ENCODE data around the gene CEP72.

CEP72 gene, protein sequence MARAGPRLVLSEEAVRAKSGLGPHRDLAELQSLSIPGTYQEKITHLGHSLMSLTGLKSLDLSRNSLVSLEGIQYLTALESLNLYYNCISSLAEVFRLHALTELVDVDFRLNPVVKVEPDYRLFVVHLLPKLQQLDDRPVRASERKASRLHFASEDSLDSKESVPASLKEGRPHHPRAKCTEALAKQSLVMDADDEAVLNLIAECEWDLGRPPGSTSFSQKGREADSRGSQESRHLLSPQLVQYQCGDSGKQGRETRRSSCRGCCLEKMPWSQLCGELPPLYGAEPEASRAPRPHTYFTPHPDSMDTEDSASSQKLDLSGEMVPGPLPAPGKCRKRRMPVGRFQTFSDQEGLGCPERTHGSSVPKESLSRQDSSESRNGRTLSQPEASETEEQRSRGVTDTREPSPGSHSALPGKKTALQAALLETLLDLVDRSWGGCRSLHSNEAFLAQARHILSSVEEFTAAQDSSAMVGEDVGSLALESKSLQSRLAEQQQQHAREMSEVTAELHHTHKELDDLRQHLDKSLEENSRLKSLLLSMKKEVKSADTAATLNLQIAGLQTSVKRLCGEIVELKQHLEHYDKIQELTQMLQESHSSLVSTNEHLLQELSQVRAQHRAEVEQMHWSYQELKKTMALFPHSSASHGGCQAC

DNA sequence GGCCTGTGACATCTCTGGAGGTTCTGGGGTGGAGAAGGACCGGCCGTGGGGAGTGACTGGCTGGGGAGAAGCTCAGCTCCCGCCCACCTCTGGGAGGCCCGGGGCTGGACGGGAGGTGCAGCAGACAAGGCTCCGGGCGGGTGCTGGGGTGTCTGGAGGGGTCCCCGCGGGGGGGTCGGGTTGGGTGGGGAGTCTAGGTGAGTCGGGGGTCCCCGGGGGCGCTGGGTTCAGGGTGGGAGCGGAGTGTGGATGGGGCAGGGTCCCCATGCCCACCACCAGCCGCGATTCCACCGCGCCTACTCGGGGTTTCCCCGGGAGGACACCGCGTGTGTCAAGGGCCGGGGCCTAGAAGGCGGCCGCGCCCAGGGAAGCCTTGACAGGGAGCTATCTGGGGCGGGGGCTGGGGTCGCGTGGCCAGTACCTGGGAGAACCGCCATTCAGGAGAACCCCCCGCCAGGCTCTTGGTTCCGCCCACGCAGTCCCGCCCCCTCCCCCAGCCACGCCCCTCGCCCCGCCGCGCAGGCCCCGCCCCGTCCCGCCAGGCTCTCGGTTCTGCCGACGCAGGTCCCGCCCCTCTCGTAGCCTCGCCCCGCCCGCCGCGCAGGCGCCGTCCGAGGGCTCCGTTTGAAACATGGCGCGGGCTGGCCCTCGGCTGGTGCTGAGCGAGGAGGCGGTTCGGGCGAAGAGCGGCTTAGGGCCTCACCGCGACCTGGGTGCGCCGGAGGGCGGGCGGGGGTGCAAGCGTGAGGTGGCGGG, at the start of gene CEP72:
CEP72 (plus strand) TSS at position 610 of the 756 bp plus-strand sequence; CDS start at position 632, 22 bp downstream.
- H3K9me3 Mint-ChIP-seq: no peaks in the 10 kb centered on the region
- H3K4me1 Mint-ChIP-seq: peaks cover 55% of the 10 kb centered on the region
- peaks cover 17% of the 10 kb centered on the region for H3K27me3 Mint-ChIP-seq
- H3K4me3 Mint-ChIP-seq: peak within 1 kb of the TSS; percentile 91
- peaks cover 10% of the 10 kb centered on the region for H3K36me3 Mint-ChIP-seq (ENCODE audit: insufficient read depth)
- peak within 1 kb of the TSS; percentile 87 for H3K27ac Mint-ChIP-seq (ENCODE audit: low read depth)
- DNase-seq (ENCODE audit: low spot score in 2 of 2) (peak; percentile 79 to 83), ATAC-seq (replicated peaks; ENCODE audit: extremely low read depth, poor library complexity, severe bottlenecking) (peak; percentile 92)

DNA sequence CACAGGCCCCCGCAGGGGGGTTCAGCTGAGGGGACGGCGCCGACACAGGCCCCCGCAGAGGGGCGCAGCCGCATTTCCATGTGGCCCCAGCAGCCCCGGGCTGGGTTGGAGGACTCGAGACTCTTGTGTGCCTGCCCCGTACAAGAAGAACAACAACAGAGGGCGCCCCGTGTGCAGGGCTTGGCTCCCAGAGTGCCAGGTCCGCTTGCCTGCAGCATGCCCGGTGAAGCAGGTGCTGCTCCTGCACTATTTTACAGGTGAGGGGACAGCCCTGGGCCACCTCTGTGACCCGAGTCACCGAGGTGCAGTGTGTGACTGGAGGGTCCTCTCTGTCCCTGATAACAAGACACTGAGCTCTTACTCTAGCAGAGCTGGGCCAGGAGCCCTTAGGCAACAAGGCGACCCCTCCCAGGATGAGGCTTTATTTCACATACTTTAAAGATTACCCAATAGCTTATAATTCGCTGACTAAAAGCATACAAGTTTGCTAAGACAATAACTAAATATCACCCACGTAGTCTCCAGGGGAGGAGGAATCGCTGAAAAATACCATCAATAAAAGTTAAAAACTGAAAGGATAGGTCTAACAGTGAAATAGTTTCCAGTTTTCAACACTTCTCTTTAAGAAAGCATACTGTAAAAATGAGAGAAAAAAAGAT, 46.2 kb upstream of the CEP72 start:
- no peaks in the 10 kb centered on the region for H3K9me3 Mint-ChIP-seq
- DNase-seq (ENCODE audit: low spot score in 2 of 2): peak in 1 of 2 donors; percentile 3
- H3K27ac Mint-ChIP-seq (ENCODE audit: low read depth): no peak overlapping the region
- H3K4me3 Mint-ChIP-seq: no peak overlapping the region
- no peaks in the 10 kb centered on the region for H3K4me1 Mint-ChIP-seq
- no peaks in the 10 kb centered on the region for H3K36me3 Mint-ChIP-seq (ENCODE audit: insufficient read depth)
- peaks cover 13% of the 10 kb centered on the region for H3K27me3 Mint-ChIP-seq
- ATAC-seq (replicated peaks; ENCODE audit: extremely low read depth, poor library complexity, severe bottlenecking): no peak

DNA sequence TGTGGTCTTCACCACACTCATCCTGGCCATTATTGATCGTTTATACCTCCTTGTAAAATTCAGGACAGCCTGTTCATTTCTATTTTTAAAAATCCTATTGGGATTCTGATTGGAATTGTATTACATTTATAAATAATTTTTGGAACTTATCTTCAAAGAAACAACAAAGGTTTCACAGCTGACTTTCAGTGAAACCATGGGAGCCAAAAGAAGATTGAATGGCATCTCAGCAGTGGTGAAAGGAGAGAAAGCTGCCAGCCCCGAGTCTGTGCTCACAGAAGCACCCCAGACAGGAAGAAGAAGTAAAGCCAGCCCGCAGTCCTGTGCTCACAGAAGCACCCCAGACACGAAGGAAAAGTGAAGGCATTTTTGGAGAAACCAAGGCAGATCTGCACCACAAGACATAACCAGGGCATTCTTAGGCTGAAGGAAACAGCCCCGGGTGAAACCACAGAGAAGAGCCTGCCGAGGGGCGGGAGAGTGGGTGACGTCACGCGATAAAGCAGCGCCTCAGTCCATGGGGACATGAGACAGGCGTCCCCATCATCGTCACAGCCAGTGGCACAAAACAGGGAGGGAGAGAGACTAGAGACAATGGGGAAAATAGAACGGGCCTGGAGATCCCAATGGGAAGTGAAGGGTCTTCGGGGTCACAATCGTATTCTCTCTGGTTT, 45.4 kb upstream of the CEP72 start:
- no peak for ATAC-seq (replicated peaks; ENCODE audit: extremely low read depth, poor library complexity, severe bottlenecking)

DNA sequence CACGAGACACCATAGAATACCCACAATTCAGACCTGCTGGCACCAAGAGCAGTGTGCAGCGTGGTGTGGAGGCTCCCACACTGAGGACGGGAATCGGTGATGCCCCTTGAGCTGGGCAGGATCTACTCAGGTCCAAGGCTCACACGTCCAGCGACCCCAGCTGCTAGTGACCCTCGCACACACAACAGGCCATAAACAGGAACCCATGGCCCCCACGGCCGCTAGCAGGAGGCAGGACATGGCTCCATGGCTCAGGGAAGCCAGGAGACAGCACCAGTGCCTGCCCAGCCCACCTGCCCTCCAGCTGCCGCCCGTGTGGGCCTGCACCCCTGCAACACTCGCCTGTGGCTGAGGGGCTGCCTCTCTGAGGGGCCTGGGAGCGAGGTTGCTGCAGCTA, 44.5 kb upstream of the CEP72 start:
- H3K4me1 Mint-ChIP-seq: no peaks in the 10 kb centered on the region
- H3K27ac Mint-ChIP-seq (ENCODE audit: low read depth): no peak overlapping the region
- H3K27me3 Mint-ChIP-seq: peaks cover 13% of the 10 kb centered on the region
- no peak for ATAC-seq (replicated peaks; ENCODE audit: extremely low read depth, poor library complexity, severe bottlenecking)
- no peaks in the 10 kb centered on the region for H3K9me3 Mint-ChIP-seq
- DNase-seq (ENCODE audit: low spot score in 2 of 2): no peak
- H3K4me3 Mint-ChIP-seq: no peak overlapping the region
- H3K36me3 Mint-ChIP-seq (ENCODE audit: insufficient read depth): no peaks in the 10 kb centered on the region

More for the DNA sequence above, 45.4 kb upstream of the CEP72 start:
- H3K4me3 Mint-ChIP-seq: no peak overlapping the region
- H3K9me3 Mint-ChIP-seq: no peaks in the 10 kb centered on the region
- H3K27ac Mint-ChIP-seq (ENCODE audit: low read depth): no peak overlapping the region
- DNase-seq (ENCODE audit: low spot score in 2 of 2): no peak
- no peaks in the 10 kb centered on the region for H3K4me1 Mint-ChIP-seq
- H3K36me3 Mint-ChIP-seq (ENCODE audit: insufficient read depth): no peaks in the 10 kb centered on the region
- H3K27me3 Mint-ChIP-seq: peaks cover 13% of the 10 kb centered on the region

DNA sequence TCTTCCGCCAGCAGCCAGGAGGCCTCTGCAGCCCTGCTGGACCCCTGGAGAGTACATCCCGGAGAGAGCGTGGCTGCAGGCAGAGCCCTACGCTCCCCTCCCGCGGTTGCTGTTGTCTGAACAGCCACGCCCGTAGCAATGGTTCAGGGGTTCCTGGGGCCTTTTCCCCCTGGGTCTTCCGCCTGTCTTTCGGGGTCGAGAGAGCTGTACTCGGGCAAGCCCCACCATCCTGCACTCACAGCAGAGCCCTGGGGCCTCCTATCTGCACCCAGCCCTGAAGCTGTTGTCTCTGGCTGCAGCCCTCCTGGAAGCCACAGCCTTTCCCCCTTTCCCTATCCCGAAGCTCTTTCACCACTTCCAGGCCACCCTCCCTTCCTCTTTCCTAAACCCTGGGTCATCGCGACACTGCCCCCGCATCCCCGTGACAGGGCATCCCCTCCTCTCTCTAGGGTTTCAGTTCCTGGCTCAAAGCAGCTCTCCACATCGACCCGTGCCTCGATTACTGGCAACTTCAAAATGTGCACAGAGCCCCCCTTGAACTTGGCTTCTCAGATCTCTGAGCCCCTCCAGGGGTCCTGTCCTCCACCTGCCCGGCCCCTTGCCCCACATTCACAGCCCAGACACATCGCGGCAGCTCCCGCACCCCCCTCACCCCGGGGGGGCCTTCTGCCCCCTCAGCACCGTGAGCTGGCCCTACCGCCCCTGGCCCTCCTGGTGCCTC, 43.9 kb upstream of the CEP72 start:
- Mint-ChIP-seq H3K4me3 (no peak overlapping the region), H3K9me3 (no peaks in the 10 kb centered on the region), H3K27ac (ENCODE audit: low read depth) (no peak overlapping the region), H3K4me1 (no peaks in the 10 kb centered on the region), H3K36me3 (ENCODE audit: insufficient read depth) (no peaks in the 10 kb centered on the region), H3K27me3 (peaks cover 16% of the 10 kb centered on the region)
- DNase-seq (ENCODE audit: low spot score in 2 of 2) (peak in 1 of 2 donors; percentile 9), ATAC-seq (replicated peaks; ENCODE audit: extremely low read depth, poor library complexity, severe bottlenecking) (no peak)

DNA sequence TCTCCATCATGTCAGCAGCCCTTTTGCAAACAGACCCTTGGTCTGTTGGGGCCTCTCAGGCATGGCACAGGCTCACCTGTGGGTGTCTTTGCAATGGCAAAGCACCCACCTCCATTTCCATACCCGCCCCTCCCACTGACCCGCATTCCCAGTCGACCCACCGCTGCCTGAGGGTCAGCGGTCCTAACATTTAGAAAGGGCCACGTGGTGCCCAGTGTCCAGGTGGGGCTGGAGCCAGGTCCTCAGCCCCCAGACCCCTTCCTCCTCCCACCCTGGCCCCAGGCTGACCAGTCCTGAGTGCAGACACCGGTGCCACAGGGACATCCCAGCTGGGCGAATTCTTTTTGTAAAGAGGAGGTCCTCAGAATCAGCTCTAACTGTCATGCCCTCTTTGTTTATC, 43.3 kb upstream of the CEP72 start:
- H3K27me3 Mint-ChIP-seq: peaks cover 21% of the 10 kb centered on the region
- no peaks in the 10 kb centered on the region for H3K4me1 Mint-ChIP-seq
- H3K36me3 Mint-ChIP-seq (ENCODE audit: insufficient read depth): no peaks in the 10 kb centered on the region
- no peak overlapping the region for H3K27ac Mint-ChIP-seq (ENCODE audit: low read depth)
- DNase-seq (ENCODE audit: low spot score in 2 of 2) (peak in 1 of 2 donors; percentile 1), ATAC-seq (replicated peaks; ENCODE audit: extremely low read depth, poor library complexity, severe bottlenecking) (no peak)
- no peak overlapping the region for H3K4me3 Mint-ChIP-seq
- no peaks in the 10 kb centered on the region for H3K9me3 Mint-ChIP-seq

DNA sequence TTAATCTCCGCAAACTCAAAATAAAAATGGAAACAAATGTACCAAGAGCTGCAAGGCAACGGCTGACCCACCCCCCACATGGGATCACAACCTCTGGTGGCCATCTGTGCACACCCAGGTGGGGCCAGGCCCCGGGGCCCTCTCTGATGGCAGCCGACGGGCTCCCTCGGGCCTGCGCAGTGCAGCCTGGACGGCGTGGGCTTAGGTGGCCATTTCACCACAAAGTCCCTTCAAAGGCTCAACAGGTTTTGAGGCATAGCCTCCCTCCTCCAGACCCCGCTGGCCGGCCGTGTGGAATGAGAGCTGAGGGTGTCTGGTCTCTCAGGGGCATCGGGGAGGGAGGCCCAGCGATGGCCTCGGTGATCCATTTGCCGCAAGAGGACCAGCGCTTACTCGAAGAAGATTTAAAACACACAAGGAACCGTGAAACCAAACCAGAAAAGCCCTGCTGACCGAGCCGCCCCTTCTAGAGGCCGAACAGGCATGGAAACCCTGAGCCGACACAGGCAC, 42.7 kb upstream of the CEP72 start:
- no peak overlapping the region for H3K4me3 Mint-ChIP-seq

DNA sequence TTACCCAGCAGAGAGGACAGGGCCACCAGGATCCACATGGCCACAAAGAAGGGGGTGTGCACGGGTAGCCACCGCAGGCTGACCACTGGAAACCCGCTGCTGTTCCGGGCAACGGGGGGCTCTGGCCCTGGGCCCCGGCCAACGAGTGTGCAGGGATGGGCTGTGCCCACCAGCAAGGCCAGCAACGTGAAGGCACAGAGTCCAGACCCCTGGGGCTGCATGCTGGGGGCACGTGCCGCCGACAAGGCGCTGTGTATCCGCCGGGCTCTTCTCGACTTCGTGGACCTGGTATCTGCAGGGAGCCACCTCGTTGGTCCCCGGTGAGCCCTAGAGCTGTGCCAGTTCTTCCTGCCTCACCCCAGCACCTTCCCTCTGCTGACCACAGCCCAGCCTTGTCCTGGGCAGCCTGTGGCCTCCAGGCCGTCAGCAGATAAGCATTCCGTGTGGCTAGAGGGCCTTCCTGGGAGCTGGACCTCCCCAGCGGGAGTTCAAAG, 42.2 kb upstream of the CEP72 start:
- ATAC-seq (replicated peaks; ENCODE audit: extremely low read depth, poor library complexity, severe bottlenecking): no peak

More for the DNA sequence above, 42.7 kb upstream of the CEP72 start:
- no peak overlapping the region for H3K27ac Mint-ChIP-seq (ENCODE audit: low read depth)
- DNase-seq (ENCODE audit: low spot score in 2 of 2): peak in 1 of 2 donors; percentile 9
- no peak for ATAC-seq (replicated peaks; ENCODE audit: extremely low read depth, poor library complexity, severe bottlenecking)
- H3K36me3 Mint-ChIP-seq (ENCODE audit: insufficient read depth): no peaks in the 10 kb centered on the region
- no peaks in the 10 kb centered on the region for H3K9me3 Mint-ChIP-seq
- no peaks in the 10 kb centered on the region for H3K4me1 Mint-ChIP-seq
- H3K27me3 Mint-ChIP-seq: peaks cover 26% of the 10 kb centered on the region

DNA sequence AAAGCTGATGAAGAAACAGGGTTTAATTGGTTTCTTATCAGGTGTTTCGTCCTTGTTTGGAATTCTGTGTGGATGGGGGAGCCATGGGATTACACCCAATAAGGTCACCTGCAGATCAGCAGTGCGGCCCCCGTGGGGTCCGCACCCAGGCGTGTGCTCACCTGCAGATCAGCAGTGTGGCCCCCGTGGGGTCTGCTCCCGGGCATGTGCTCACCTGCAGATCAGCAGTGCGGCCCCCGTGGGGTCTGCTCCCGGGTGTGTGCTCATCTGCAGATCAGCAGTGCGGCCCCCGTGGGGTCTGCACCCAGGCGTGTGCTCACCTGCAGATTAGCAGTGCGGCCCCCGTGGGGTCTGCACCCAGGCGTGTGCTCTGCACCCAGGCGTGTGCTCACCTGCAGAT, 41.7 kb upstream of the CEP72 start:
- no peak overlapping the region for H3K4me3 Mint-ChIP-seq
- ATAC-seq (replicated peaks; ENCODE audit: extremely low read depth, poor library complexity, severe bottlenecking) (no peak), DNase-seq (ENCODE audit: low spot score in 2 of 2) (no peak)
- no peak overlapping the region for H3K27ac Mint-ChIP-seq (ENCODE audit: low read depth)
- H3K9me3 Mint-ChIP-seq: peaks cover 4% of the 10 kb centered on the region
- H3K36me3 Mint-ChIP-seq (ENCODE audit: insufficient read depth): no peaks in the 10 kb centered on the region
- H3K27me3 Mint-ChIP-seq: peaks cover 36% of the 10 kb centered on the region
- no peaks in the 10 kb centered on the region for H3K4me1 Mint-ChIP-seq

More for the DNA sequence above, 42.2 kb upstream of the CEP72 start:
- Mint-ChIP-seq H3K27ac (ENCODE audit: low read depth) (no peak overlapping the region), H3K4me1 (no peaks in the 10 kb centered on the region), H3K9me3 (no peaks in the 10 kb centered on the region), H3K27me3 (peaks cover 31% of the 10 kb centered on the region), H3K36me3 (ENCODE audit: insufficient read depth) (no peaks in the 10 kb centered on the region), H3K4me3 (no peak overlapping the region)
- DNase-seq (ENCODE audit: low spot score in 2 of 2): peak in 1 of 2 donors; percentile 3

DNA sequence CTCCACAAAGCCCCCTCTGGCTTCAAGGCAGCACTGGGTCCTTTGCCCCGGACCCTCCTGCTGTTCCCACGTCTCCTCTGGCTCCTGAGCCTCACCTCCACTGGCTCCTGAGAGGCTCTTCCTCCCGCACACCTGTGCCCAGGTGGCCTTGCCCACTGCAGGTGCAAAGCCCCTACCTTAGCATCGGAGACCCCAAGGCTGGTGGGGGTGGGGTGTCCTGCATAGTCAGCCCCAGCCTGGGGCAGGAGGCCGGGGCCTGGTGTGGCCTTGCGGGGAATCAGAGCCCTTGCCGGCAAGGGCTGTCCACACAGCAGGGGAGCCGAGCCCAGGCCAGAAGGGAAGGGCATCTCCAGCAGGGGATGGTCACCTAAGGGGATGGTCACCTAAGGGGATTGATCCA, 41.3 kb upstream of the CEP72 start:
- Mint-ChIP-seq H3K9me3 (peaks cover 9% of the 10 kb centered on the region), H3K4me1 (no peaks in the 10 kb centered on the region), H3K36me3 (ENCODE audit: insufficient read depth) (no peaks in the 10 kb centered on the region), H3K4me3 (no peak overlapping the region), H3K27me3 (peaks cover 41% of the 10 kb centered on the region), H3K27ac (ENCODE audit: low read depth) (no peak overlapping the region)
- DNase-seq (ENCODE audit: low spot score in 2 of 2) (no peak), ATAC-seq (replicated peaks; ENCODE audit: extremely low read depth, poor library complexity, severe bottlenecking) (no peak)

DNA sequence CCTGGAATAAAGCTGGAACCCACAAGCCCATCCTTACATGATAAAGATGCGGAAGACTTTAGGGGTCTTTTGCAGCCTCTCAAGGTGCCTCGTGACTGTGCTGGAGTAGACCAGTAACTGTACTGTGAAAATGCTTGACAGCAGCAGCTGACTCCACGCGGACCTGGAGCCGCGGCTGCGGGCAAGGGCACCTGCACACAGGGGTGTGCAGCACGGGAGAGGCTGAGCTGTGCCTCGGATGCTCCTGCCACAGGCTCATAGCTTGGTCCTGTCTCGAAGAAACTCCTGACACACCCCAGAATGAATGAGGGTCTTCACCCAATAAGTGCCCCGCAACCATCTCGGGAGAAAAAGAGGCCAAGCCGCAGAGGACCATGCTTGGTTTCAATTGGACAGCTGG, 40.3 kb upstream of the CEP72 start:
- H3K27ac Mint-ChIP-seq (ENCODE audit: low read depth): no peak overlapping the region
- peaks cover 16% of the 10 kb centered on the region for H3K9me3 Mint-ChIP-seq
- H3K4me3 Mint-ChIP-seq: no peak overlapping the region
- H3K36me3 Mint-ChIP-seq (ENCODE audit: insufficient read depth): no peaks in the 10 kb centered on the region
- no peak for DNase-seq (ENCODE audit: low spot score in 2 of 2)
- ATAC-seq (replicated peaks; ENCODE audit: extremely low read depth, poor library complexity, severe bottlenecking): no peak
- H3K4me1 Mint-ChIP-seq: no peaks in the 10 kb centered on the region
- peaks cover 50% of the 10 kb centered on the region for H3K27me3 Mint-ChIP-seq

All from central memory CD8-positive, alpha-beta T cell (primary cell).